Natural killer cell treated with Interleukin-12 subunit alpha and Interleukin-12 subunit beta and Interleukin-15 and Interleukin-18, amount 100 ng/mL, for 72 hours (primary cell): Measurements from ENCODE around the gene GCGR. TPM values are rescaled to one million over a fixed set of nuclear protein-coding genes. Genes with fewer than 3 reads are reported as not detected.

ENCODE experiments used
- ATAC-seq, 2 donors: fragments of 150-1000 bp; cut with Tn5 transposase in 1 of 2; sonication (Bioruptor Pico), chemical (Tn5 transposase) in 1 of 2; 2 replicates each; pipeline ENCODE4 v1.10.0; 2021
- DNase-seq: peaks from one replicate; pipeline ENCODE4 v3.0.0; 2022; ENCODE audit warnings: low spot score
- H3K27ac Mint-ChIP-seq, 2 donors: 1 replicate in 1 of 2; 2 replicates in 1 of 2; pipeline ENCODE4 v1.8.0; 2022; ENCODE audit warnings: mixed read lengths in 2 of 2, mild to moderate bottlenecking in 1 of 2, moderate library complexity in 1 of 2
- H3K27me3 Mint-ChIP-seq, 2 donors: 1 replicate in 1 of 2; 2 replicates in 1 of 2; pipeline ENCODE4 v1.8.0; 2022; ENCODE audit warnings: mixed read lengths in 2 of 2
- H3K36me3 Mint-ChIP-seq: one replicate; pipeline ENCODE4 v1.8.0; 2022; ENCODE audit warnings: mixed read lengths
- H3K4me1 Mint-ChIP-seq, 2 donors: 1 replicate in 1 of 2; 2 replicates in 1 of 2; pipeline ENCODE4 v1.8.0; 2022; ENCODE audit warnings: low read depth in 2 of 2, mixed read lengths in 2 of 2, mild to moderate bottlenecking in 1 of 2
- H3K4me3 Mint-ChIP-seq: one replicate; pipeline ENCODE4 v1.8.0; 2022; ENCODE audit warnings: mixed read lengths
- H3K9me3 Mint-ChIP-seq: 2 replicates; pipeline ENCODE4 v1.8.0; 2022; ENCODE audit warnings: mixed read lengths
- total RNA-seq, 2 donors: library from RNA; stranded (reverse); gene quantifications; one replicate each; pipeline ENCODE4 v1.2.3, GENCODE V29; 2022

GCGR gene
- total RNA-seq, 2 donors from 2014 or later = not detected

GRCh38 chr17:81819708-81820107 is 15.8 kb downstream of the GCGR start:
- Mint-ChIP-seq H3K27ac (no peak overlapping the region), H3K4me1 (no peaks in the 10 kb centered on the region), H3K4me3 (no peak overlapping the region), H3K9me3 (no peaks in the 10 kb centered on the region), H3K36me3 (no peaks in the 10 kb centered on the region), H3K27me3 (peaks cover 0 to 11% of the 10 kb centered on the region in 2 donors)
- DNase-seq = no peak
- ATAC-seq = no peak

- no peak overlapping the region for H3K4me3 Mint-ChIP-seq
These were observed 17.2 kb downstream of the GCGR start for GRCh38 chr17:81821147-81821546.

GRCh38 chr17:81821603-81822311 is 17.8 kb downstream of the GCGR start:
- DNase-seq = no peak
- H3K36me3 Mint-ChIP-seq = no peaks in the 10 kb centered on the region

More at GRCh38 chr17:81821147-81821546, 17.2 kb downstream of the GCGR start:
- H3K4me1 Mint-ChIP-seq = peaks cover 0 to 4% of the 10 kb centered on the region in 2 donors
- no peak overlapping the region for H3K27ac Mint-ChIP-seq
- H3K9me3 Mint-ChIP-seq = no peaks in the 10 kb centered on the region
- no peak for DNase-seq
- ATAC-seq = no peak
- H3K27me3 Mint-ChIP-seq = peaks cover 0 to 10% of the 10 kb centered on the region in 2 donors
- H3K36me3 Mint-ChIP-seq = no peaks in the 10 kb centered on the region

GRCh38 chr17:81822312-81822637 is 18.3 kb downstream of the GCGR start:
- Mint-ChIP-seq H3K27ac (no peak overlapping the region), H3K9me3 (no peaks in the 10 kb centered on the region), H3K27me3 (peaks cover 0 to 5% of the 10 kb centered on the region in 2 donors), H3K4me1 (peaks cover 0 to 6% of the 10 kb centered on the region in 2 donors), H3K36me3 (no peaks in the 10 kb centered on the region), H3K4me3 (no peak overlapping the region)
- ATAC-seq = no peak
- DNase-seq = no peak

More at GRCh38 chr17:81821603-81822311, 17.8 kb downstream of the GCGR start:
- Mint-ChIP-seq H3K4me1 (peaks cover 0 to 6% of the 10 kb centered on the region in 2 donors), H3K27me3 (peaks cover 0 to 7% of the 10 kb centered on the region in 2 donors), H3K4me3 (no peak overlapping the region), H3K27ac (no peak overlapping the region), H3K9me3 (no peaks in the 10 kb centered on the region)
- ATAC-seq = peak; percentile 26 to 46

- H3K9me3 Mint-ChIP-seq = no peaks in the 10 kb centered on the region
- H3K27ac Mint-ChIP-seq = no peak overlapping the region
- DNase-seq = no peak
- peaks cover 0 to 6% of the 10 kb centered on the region in 2 donors for H3K4me1 Mint-ChIP-seq
- ATAC-seq = peak in 1 of 2 donors; percentile 11
- H3K27me3 Mint-ChIP-seq = no peaks in the 10 kb centered on the region
- H3K4me3 Mint-ChIP-seq = no peak overlapping the region
- no peaks in the 10 kb centered on the region for H3K36me3 Mint-ChIP-seq
These were observed 19.3 kb downstream of the GCGR start for GRCh38 chr17:81822996-81823819.

- Mint-ChIP-seq H3K36me3 (no peaks in the 10 kb centered on the region), H3K4me3 (no peak overlapping the region), H3K4me1 (peaks cover 6 to 9% of the 10 kb centered on the region in 2 donors), H3K27me3 (no peaks in the 10 kb centered on the region), H3K27ac (no peak overlapping the region), H3K9me3 (no peaks in the 10 kb centered on the region)
- ATAC-seq = no peak
- no peak for DNase-seq
These were observed 20.0 kb downstream of the GCGR start for GRCh38 chr17:81823820-81824550.

GRCh38 chr17:81824595-81824994 is 20.6 kb downstream of the GCGR start:
- H3K4me1 Mint-ChIP-seq = peaks cover 9 to 10% of the 10 kb centered on the region in 2 donors
- no peak overlapping the region for H3K4me3 Mint-ChIP-seq
- no peaks in the 10 kb centered on the region for H3K9me3 Mint-ChIP-seq
- no peaks in the 10 kb centered on the region for H3K27me3 Mint-ChIP-seq
- H3K27ac Mint-ChIP-seq = no peak overlapping the region
- ATAC-seq = no peak
- H3K36me3 Mint-ChIP-seq = no peaks in the 10 kb centered on the region
- DNase-seq = no peak

GRCh38 chr17:81825841-81826466 is 22.0 kb downstream of the GCGR start:
- no peaks in the 10 kb centered on the region for H3K9me3 Mint-ChIP-seq
- H3K36me3 Mint-ChIP-seq = no peaks in the 10 kb centered on the region
- H3K4me3 Mint-ChIP-seq = no peak overlapping the region
- H3K27me3 Mint-ChIP-seq = no peaks in the 10 kb centered on the region
- ATAC-seq = no peak
- H3K4me1 Mint-ChIP-seq = peaks cover 14 to 15% of the 10 kb centered on the region in 2 donors
- no peak overlapping the region for H3K27ac Mint-ChIP-seq
- no peak for DNase-seq

- no peaks in the 10 kb centered on the region for H3K9me3 Mint-ChIP-seq
- H3K4me3 Mint-ChIP-seq = peak overlapping the region; percentile 21
- no peak for ATAC-seq
- no peaks in the 10 kb centered on the region for H3K27me3 Mint-ChIP-seq
- H3K36me3 Mint-ChIP-seq = no peaks in the 10 kb centered on the region
- H3K4me1 Mint-ChIP-seq = peaks cover 26 to 30% of the 10 kb centered on the region in 2 donors
- peak; percentile 51 for DNase-seq
- no peak overlapping the region for H3K27ac Mint-ChIP-seq
These were observed 24.7 kb downstream of the GCGR start for GRCh38 chr17:81828656-81829055.

GRCh38 chr17:81829858-81830257 is 25.9 kb downstream of the GCGR start:
- no peak for ATAC-seq
- no peak for DNase-seq
- H3K4me3 Mint-ChIP-seq = peak overlapping the region; percentile 12
- H3K9me3 Mint-ChIP-seq = no peaks in the 10 kb centered on the region
- H3K36me3 Mint-ChIP-seq = no peaks in the 10 kb centered on the region
- H3K4me1 Mint-ChIP-seq = peaks cover 27 to 30% of the 10 kb centered on the region in 2 donors
- no peaks in the 10 kb centered on the region for H3K27me3 Mint-ChIP-seq
- peak overlapping the region in 1 of 2 donors; percentile 16 for H3K27ac Mint-ChIP-seq

GRCh38 chr17:81831563-81831956 is 27.6 kb downstream of the GCGR start:
- Mint-ChIP-seq H3K4me1 (peaks cover 22 to 30% of the 10 kb centered on the region in 2 donors), H3K27me3 (no peaks in the 10 kb centered on the region), H3K4me3 (peak overlapping the region; percentile 91), H3K36me3 (no peaks in the 10 kb centered on the region), H3K27ac (peak overlapping the region; percentile 86 to 93), H3K9me3 (no peaks in the 10 kb centered on the region)
- ATAC-seq = no peak
- no peak for DNase-seq

GRCh38 chr17:81831957-81832607 is 28.1 kb downstream of the GCGR start:
- peak overlapping the region; percentile 86 to 93 for H3K27ac Mint-ChIP-seq
- peaks cover 22 to 30% of the 10 kb centered on the region in 2 donors for H3K4me1 Mint-ChIP-seq

GRCh38 chr17:81832608-81833159 is 28.7 kb downstream of the GCGR start:
- Mint-ChIP-seq H3K27me3 (no peaks in the 10 kb centered on the region), H3K4me3 (peak overlapping the region; percentile 91), H3K36me3 (no peaks in the 10 kb centered on the region), H3K27ac (peak overlapping the region; percentile 86 to 93), H3K9me3 (no peaks in the 10 kb centered on the region), H3K4me1 (peaks cover 24 to 33% of the 10 kb centered on the region in 2 donors)
- ATAC-seq (peak; percentile 28 to 51), DNase-seq (no peak)

More at GRCh38 chr17:81831957-81832607, 28.1 kb downstream of the GCGR start:
- Mint-ChIP-seq H3K36me3 (no peaks in the 10 kb centered on the region), H3K27me3 (no peaks in the 10 kb centered on the region), H3K9me3 (no peaks in the 10 kb centered on the region), H3K4me3 (peak overlapping the region; percentile 91)
- ATAC-seq (peak; percentile 22 to 47), DNase-seq (peak; percentile 59)
